GM21367 (cell line): ENCODE data around the gene MGAT2.
"Not testable (repeated sequence)": the region's sequence is repeated elsewhere in the genome, so short reads cannot be mapped to it uniquely, and the experiment has no call there.

Experiments used
- ATAC-seq: cut with Tn5 transposase; IDR thresholded peaks from one replicate; pipeline ENCODE4 v1.9.1; 2021; ENCODE audit not compliant: unreplicated experiment

Gene MGAT2

GRCh38 chr14:49653508-49653907, 32.9 kb downstream of the MGAT2 start:
- ATAC-seq = no peak

GRCh38 chr14:49654511-49654910, 33.9 kb downstream of the MGAT2 start:
- ATAC-seq = no peak

GRCh38 chr14:49657500-49657899, 36.9 kb downstream of the MGAT2 start:
- not testable (repeated sequence) for ATAC-seq

- no peak for ATAC-seq
Measured at GRCh38 chr14:49659526-49660455, 39.2 kb downstream of the MGAT2 start.

GRCh38 chr14:49670475-49670874, 49.9 kb downstream of the MGAT2 start:
- ATAC-seq = no peak
